WTC11 (cell line): Measurements from ENCODE around the gene LAT. TPM values are rescaled to one million over a fixed set of nuclear protein-coding genes. Genes with fewer than 3 reads are reported as not detected.
"Not testable (repeated sequence)": the region's sequence is repeated elsewhere in the genome, so short reads cannot be mapped to it uniquely, and the experiment has no call there.

Experiments
- ATAC-seq: fragments of 200-7000 bp; cut with Tn5 transposase; 2 replicates; pipeline ENCODE4 v1.10.0; 2021; ENCODE audit warnings: mild to moderate bottlenecking, moderate library complexity
- CTCF ChIA-PET: fragments of 300-600 bp; sonication (Branson Sonifier 250); formaldehyde crosslinking; loops from one replicate; lab custom pipeline; 2021; ENCODE audit warnings: antibody characterized with exemption; lab: Charles Lee
- POLR2A ChIA-PET: fragments of 350-600 bp; sonication (Branson Sonifier 250); formaldehyde crosslinking; loops from one replicate; lab custom pipeline; 2021; ENCODE audit warnings: antibody characterized with exemption; lab: Charles Lee
- DNase-seq: peaks from one replicate; pipeline ENCODE4 v3.0.0; 2021; ENCODE audit warnings: low spot score
- H3K27ac Mint-ChIP-seq: 2 replicates; pipeline ENCODE4 v1.8.0; 2021; ENCODE audit warnings: mixed read lengths
- H3K27me3 Mint-ChIP-seq: 2 replicates; pipeline ENCODE4 v1.8.0; 2021; ENCODE audit warnings: low read depth, mild to moderate bottlenecking, moderate library complexity, mixed read lengths
- H3K36me3 Mint-ChIP-seq: 2 replicates; pipeline ENCODE4 v1.8.0; 2021; ENCODE audit warnings: mixed read lengths
- H3K4me1 Mint-ChIP-seq: 2 replicates; pipeline ENCODE4 v1.8.0; 2022; ENCODE audit warnings: mixed read lengths
- H3K4me3 Mint-ChIP-seq: 2 replicates; pipeline ENCODE4 v1.8.0; 2021; ENCODE audit warnings: mild to moderate bottlenecking, moderate library complexity, mixed read lengths
- H3K9me3 Mint-ChIP-seq: 2 replicates; pipeline ENCODE4 v1.8.0; 2021; ENCODE audit warnings: mixed read lengths
- CBFB ChIP-seq: sonication (generic); formaldehyde crosslinking; IDR thresholded peaks from 2 replicates; pipeline ENCODE4 v1.8.1; 2022; ENCODE audit warnings: mild to moderate bottlenecking, low read depth, missing genetic modification reagents
- CREB1 ChIP-seq: sonication (generic); formaldehyde crosslinking; IDR thresholded peaks from 2 replicates; pipeline ENCODE4 v1.8.0; 2023; ENCODE audit warnings: mild to moderate bottlenecking, missing genetic modification reagents
- CREM ChIP-seq: sonication (generic); formaldehyde crosslinking; IDR thresholded peaks from 2 replicates; pipeline ENCODE4 v1.8.1; 2022; ENCODE audit warnings: mild to moderate bottlenecking, missing genetic modification reagents, moderate library complexity
- ELF4 ChIP-seq: sonication (generic); formaldehyde crosslinking; IDR thresholded peaks from 2 replicates; pipeline ENCODE4 v1.8.1; 2022; ENCODE audit warnings: low read depth, mild to moderate bottlenecking, moderate library complexity, missing genetic modification reagents
- FOXP1 ChIP-seq: sonication (generic); formaldehyde crosslinking; IDR thresholded peaks from 2 replicates; pipeline ENCODE4 v1.8.0; 2022; ENCODE audit warnings: missing genetic modification reagents, mild to moderate bottlenecking, moderate library complexity, borderline replicate concordance
- NFYB ChIP-seq: sonication (generic); formaldehyde crosslinking; conservative IDR thresholded peaks from 2 replicates; pipeline ENCODE4 v1.8.0; 2022; ENCODE audit warnings: low read depth, missing genetic modification reagents
- NR1H2 ChIP-seq: sonication (generic); formaldehyde crosslinking; IDR thresholded peaks from 2 replicates; pipeline ENCODE4 v1.9.0; 2021; ENCODE audit warnings: mild to moderate bottlenecking, moderate library complexity, missing genetic modification reagents
- NR3C1 ChIP-seq: sonication (generic); formaldehyde crosslinking; conservative IDR thresholded peaks from 2 replicates; pipeline ENCODE4 v1.8.1; 2023; ENCODE audit warnings: low read depth, mild to moderate bottlenecking, missing genetic modification reagents
- OVOL2 ChIP-seq: fragments of 250-450 bp; sonication (Bioruptor Pico); IDR thresholded peaks from 2 replicates; pipeline ENCODE4 v1.9.0; 2021; ENCODE audit warnings: mild to moderate bottlenecking, borderline replicate concordance
- RELA ChIP-seq: sonication (generic); formaldehyde crosslinking; IDR thresholded peaks from 2 replicates; pipeline ENCODE4 v1.8.1; 2022; ENCODE audit warnings: missing genetic modification reagents, mild to moderate bottlenecking, borderline replicate concordance
- RORB ChIP-seq: fragments of 250-450 bp; sonication (Bioruptor Pico); IDR thresholded peaks from 2 replicates; pipeline ENCODE4 v1.9.0; 2021; ENCODE audit warnings: mild to moderate bottlenecking
- SMAD3 ChIP-seq: sonication (generic); formaldehyde crosslinking; IDR thresholded peaks from 2 replicates; pipeline ENCODE4 v1.8.0; 2022; ENCODE audit warnings: missing genetic modification reagents, mild to moderate bottlenecking, borderline replicate concordance
- TP53 ChIP-seq: sonication (generic); formaldehyde crosslinking; IDR thresholded peaks from 2 replicates; pipeline ENCODE4 v1.8.1; 2023; ENCODE audit warnings: mild to moderate bottlenecking, missing genetic modification reagents
- ZBTB21 ChIP-seq: sonication (generic); formaldehyde crosslinking; IDR thresholded peaks from 2 replicates; pipeline ENCODE4 v1.8.1; 2023; ENCODE audit warnings: mild to moderate bottlenecking, missing genetic modification reagents, borderline replicate concordance
- ZNF121 ChIP-seq: sonication (generic); formaldehyde crosslinking; IDR thresholded peaks from 2 replicates; pipeline ENCODE4 v1.8.0; 2023; ENCODE audit warnings: missing genetic modification reagents
- ZNF416 ChIP-seq: fragments of 250-450 bp; sonication (Bioruptor Pico); IDR thresholded peaks from 2 replicates; pipeline ENCODE4 v1.9.0; 2021; ENCODE audit warnings: mild to moderate bottlenecking, inconsistent platforms
- total RNA-seq: library from RNA; stranded (reverse); gene quantifications from 3 replicates; pipeline ENCODE4 v1.2.3, GENCODE V29; 2021
- TF ChIP-seq, protein P1 (sequence below): fragments of 200-600 bp; IDR thresholded peaks from 2 replicates; pipeline ENCODE4 v1.8.0; 2022; ENCODE audit warnings: antibody characterized with exemption
- TF ChIP-seq, protein P2 (sequence below): sonication (generic); formaldehyde crosslinking; IDR thresholded peaks from 2 replicates; pipeline ENCODE4 v1.8.1; 2022; ENCODE audit warnings: missing genetic modification reagents, borderline replicate concordance
- TF ChIP-seq, protein P3 (sequence below): sonication (generic); formaldehyde crosslinking; IDR thresholded peaks from 2 replicates; pipeline ENCODE4 v1.8.0; 2022; ENCODE audit warnings: missing genetic modification reagents
- TF ChIP-seq, protein P4 (sequence below): sonication (generic); formaldehyde crosslinking; conservative IDR thresholded peaks from 2 replicates; pipeline ENCODE4 v1.8.1; 2022; ENCODE audit warnings: mild to moderate bottlenecking, missing genetic modification reagents

LAT gene
- total RNA-seq, 1 experiment from 2014 or later: 5.6 TPM

DNA sequence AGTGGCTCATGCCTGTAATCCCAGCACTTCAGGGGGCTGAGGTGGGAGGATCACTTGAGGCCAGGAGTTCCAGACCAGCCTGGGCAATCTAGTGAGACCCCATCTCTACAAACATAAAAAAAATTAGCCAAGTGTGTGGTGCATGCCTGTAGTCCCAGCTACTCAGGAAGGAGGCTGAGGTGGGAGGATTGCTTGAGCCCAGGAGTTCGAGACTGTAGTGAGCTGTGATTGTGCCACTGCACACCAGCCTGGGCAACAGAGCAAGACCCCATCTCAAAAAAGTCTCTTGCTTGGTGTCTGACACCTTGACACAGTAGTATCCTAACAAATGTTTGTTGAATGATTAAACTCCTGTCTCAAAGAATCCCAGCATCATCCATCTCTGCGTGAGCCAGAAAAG, 15.2 kb upstream of the LAT start:
- H3K27ac Mint-ChIP-seq, POLR2A ChIA-PET, H3K27me3 Mint-ChIP-seq, H3K9me3 Mint-ChIP-seq, H3K4me1 Mint-ChIP-seq, ATAC-seq, H3K36me3 Mint-ChIP-seq, DNase-seq, CTCF ChIA-PET, H3K4me3 Mint-ChIP-seq: not testable (repeated sequence)
- peak; percentile 63; the same call in 1 of the 2 replicates for TF ChIP-seq ZNF121 (CRISPR knock-in tag)

DNA sequence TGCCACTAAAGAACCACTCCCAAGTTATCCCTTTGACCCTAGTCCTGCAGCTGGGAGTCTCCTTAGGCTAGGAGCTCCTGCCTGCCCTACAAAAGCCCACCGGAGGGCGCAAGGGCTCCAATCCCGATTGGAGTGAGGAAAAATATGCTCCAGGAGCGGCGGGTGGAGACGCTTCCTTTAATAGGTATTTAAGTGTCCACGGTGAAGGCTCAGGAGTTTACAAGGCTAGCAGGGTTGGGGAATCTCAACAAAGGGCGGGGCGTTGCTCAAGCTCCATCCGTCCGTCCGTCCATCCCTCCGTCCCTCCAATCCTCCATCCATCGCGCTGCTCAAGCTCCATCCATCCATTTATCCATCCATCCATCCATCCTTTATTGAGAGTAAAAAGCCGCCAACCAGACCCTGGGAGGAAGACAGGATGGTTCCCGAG, 10.8 kb upstream of the LAT start:
- Mint-ChIP-seq H3K27me3 (no peaks in the 10 kb centered on the region), H3K9me3 (no peaks in the 10 kb centered on the region), H3K36me3 (0 out of 2 replicates have a peak, but pooled peaks cover 3% of the 10 kb centered on the region), H3K4me1 (peaks cover 7% of the 10 kb centered on the region), H3K27ac (peak overlapping the region; percentile 98), H3K4me3 (peak overlapping the region; percentile 95)
- CTCF ChIA-PET: interaction anchor here (0.6 to 1.8 kb wide), 18 partner anchors 9 to 925 kb away, joined by 3 to 15 read pairs (median 4); partner anchors contain the start of genes NFATC2IP, SEZ6L2 and TUFM
- POLR2A ChIA-PET: interaction anchor here (0.6 to 1.0 kb wide), 3 partner anchors 31 to 135 kb away, joined by 3 to 4 read pairs (median 3); no protein-coding TSS in a partner anchor
- TF ChIP-seq, protein P1, sequence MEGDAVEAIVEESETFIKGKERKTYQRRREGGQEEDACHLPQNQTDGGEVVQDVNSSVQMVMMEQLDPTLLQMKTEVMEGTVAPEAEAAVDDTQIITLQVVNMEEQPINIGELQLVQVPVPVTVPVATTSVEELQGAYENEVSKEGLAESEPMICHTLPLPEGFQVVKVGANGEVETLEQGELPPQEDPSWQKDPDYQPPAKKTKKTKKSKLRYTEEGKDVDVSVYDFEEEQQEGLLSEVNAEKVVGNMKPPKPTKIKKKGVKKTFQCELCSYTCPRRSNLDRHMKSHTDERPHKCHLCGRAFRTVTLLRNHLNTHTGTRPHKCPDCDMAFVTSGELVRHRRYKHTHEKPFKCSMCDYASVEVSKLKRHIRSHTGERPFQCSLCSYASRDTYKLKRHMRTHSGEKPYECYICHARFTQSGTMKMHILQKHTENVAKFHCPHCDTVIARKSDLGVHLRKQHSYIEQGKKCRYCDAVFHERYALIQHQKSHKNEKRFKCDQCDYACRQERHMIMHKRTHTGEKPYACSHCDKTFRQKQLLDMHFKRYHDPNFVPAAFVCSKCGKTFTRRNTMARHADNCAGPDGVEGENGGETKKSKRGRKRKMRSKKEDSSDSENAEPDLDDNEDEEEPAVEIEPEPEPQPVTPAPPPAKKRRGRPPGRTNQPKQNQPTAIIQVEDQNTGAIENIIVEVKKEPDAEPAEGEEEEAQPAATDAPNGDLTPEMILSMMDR: peak; percentile 44
- no peak for TF ChIP-seq ELF4
- TF ChIP-seq ZNF416 (CRISPR knock-in tag): no peak
- ATAC-seq: peak; percentile 69
- peak; percentile 78 for DNase-seq

DNA sequence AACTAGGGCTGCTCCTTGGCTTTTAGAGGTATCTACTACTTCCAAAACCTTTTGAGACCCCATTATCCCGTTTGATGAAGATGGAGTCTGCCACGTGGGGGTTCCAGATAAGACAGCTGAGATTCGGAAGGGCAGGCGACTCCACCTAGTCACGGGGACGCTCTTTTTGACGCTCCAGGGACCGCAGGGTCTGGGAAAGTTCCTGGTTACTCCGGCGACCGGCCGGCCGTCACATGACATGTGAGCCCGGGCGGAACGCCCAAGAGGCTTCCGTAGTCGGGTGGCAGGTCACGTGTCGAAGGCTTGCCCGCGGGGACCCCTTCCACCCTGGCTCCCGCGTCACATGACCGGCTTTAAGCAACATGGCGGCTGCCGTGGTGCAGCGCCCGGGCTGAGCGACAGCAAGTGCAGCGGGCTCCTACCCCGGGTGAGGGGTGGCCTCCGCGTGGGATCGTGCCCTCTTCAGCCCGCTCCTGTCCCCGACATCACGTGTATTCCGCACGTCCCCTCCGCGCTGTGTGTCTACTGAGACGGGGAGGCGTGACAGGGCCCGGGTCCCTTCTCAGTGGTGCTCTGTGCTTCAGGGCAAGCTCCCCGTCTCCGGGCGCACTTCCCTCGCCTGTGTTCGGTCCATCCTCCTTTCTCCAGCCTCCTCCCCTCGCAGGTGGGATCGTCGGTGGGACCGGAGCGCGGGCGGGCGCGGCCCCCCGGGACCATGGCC, 10.3 kb upstream of the LAT start, which contains the start of gene SPNS1:
Gene SPNS1, plus strand, starts transcription at position 342 of the 721 bp plus-strand sequence. Its CDS starts 374 bp downstream, at position 716.
- peak within 1 kb of the TSS; percentile 95 for H3K4me3 Mint-ChIP-seq
- peak; percentile 97 for DNase-seq
- ChIA-PET CTCF (interaction anchor here (1.0 to 1.8 kb wide), 11 partner anchors 11 to 925 kb away, joined by 3 to 15 read pairs (median 6); partner anchors contain the start of genes NFATC2IP, SEZ6L2 and TUFM), POLR2A (interaction anchor here (0.6 to 1.0 kb wide), 2 partner anchors 30 to 124 kb away, joined by 3 to 4 read pairs; no protein-coding TSS in a partner anchor)
- no peaks in the 10 kb centered on the region for H3K9me3 Mint-ChIP-seq
- peak; percentile 83 for ATAC-seq
- H3K27me3 Mint-ChIP-seq: no peaks in the 10 kb centered on the region
- peaks cover 7% of the 10 kb centered on the region for H3K4me1 Mint-ChIP-seq
- 0 out of 2 replicates have a peak, but pooled peaks cover 3% of the 10 kb centered on the region for H3K36me3 Mint-ChIP-seq
- H3K27ac Mint-ChIP-seq: peak within 1 kb of the TSS; percentile 98
- TF ChIP-seq CREB1 (CRISPR knock-in tag) (peak; percentile 44; the same call in 1 of the 2 replicates), RELA (CRISPR knock-in tag) (peak; percentile 69; the same call in 1 of the 2 replicates), NR3C1 (CRISPR knock-in tag) (no peak), SMAD3 (CRISPR knock-in tag) (peak; percentile 74; the same call in 1 of the 2 replicates), OVOL2 (CRISPR knock-in tag) (no peak), ELF4 (no peak), ZNF121 (CRISPR knock-in tag) (no peak), CBFB (CRISPR knock-in tag) (no peak), CREM (peak; percentile 79; the same call in 1 of the 2 replicates), ZBTB21 (CRISPR knock-in tag) (no peak), NR1H2 (CRISPR knock-in tag) (no peak), RORB (no peak), NFYB (no peak), FOXP1 (CRISPR knock-in tag) (peak; percentile 87), TP53 (CRISPR knock-in tag) (no peak)
- TF ChIP-seq, protein P1: no peak
- TF ChIP-seq, protein P2, sequence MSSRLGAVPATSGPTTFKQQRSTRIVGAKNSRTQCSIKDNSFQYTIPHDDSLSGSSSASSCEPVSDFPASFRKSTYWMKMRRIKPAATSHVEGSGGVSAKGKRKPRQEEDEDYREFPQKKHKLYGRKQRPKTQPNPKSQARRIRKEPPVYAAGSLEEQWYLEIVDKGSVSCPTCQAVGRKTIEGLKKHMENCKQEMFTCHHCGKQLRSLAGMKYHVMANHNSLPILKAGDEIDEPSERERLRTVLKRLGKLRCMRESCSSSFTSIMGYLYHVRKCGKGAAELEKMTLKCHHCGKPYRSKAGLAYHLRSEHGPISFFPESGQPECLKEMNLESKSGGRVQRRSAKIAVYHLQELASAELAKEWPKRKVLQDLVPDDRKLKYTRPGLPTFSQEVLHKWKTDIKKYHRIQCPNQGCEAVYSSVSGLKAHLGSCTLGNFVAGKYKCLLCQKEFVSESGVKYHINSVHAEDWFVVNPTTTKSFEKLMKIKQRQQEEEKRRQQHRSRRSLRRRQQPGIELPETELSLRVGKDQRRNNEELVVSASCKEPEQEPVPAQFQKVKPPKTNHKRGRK (CRISPR knock-in tag): no peak
- TF ChIP-seq, protein P3, sequence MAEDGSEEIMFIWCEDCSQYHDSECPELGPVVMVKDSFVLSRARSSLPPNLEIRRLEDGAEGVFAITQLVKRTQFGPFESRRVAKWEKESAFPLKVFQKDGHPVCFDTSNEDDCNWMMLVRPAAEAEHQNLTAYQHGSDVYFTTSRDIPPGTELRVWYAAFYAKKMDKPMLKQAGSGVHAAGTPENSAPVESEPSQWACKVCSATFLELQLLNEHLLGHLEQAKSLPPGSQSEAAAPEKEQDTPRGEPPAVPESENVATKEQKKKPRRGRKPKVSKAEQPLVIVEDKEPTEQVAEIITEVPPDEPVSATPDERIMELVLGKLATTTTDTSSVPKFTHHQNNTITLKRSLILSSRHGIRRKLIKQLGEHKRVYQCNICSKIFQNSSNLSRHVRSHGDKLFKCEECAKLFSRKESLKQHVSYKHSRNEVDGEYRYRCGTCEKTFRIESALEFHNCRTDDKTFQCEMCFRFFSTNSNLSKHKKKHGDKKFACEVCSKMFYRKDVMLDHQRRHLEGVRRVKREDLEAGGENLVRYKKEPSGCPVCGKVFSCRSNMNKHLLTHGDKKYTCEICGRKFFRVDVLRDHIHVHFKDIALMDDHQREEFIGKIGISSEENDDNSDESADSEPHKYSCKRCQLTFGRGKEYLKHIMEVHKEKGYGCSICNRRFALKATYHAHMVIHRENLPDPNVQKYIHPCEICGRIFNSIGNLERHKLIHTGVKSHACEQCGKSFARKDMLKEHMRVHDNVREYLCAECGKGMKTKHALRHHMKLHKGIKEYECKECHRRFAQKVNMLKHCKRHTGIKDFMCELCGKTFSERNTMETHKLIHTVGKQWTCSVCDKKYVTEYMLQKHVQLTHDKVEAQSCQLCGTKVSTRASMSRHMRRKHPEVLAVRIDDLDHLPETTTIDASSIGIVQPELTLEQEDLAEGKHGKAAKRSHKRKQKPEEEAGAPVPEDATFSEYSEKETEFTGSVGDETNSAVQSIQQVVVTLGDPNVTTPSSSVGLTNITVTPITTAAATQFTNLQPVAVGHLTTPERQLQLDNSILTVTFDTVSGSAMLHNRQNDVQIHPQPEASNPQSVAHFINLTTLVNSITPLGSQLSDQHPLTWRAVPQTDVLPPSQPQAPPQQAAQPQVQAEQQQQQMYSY: no peak
- TF ChIP-seq, protein P4, sequence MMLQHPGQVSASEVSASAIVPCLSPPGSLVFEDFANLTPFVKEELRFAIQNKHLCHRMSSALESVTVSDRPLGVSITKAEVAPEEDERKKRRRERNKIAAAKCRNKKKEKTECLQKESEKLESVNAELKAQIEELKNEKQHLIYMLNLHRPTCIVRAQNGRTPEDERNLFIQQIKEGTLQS (CRISPR knock-in tag): no peak
